HG02571 (cell line): ENCODE measurements around the gene ARHGAP1.
"Not testable (repeated sequence)": the region's sequence is repeated elsewhere in the genome, so short reads cannot be mapped to it uniquely, and the experiment has no call there.

Source experiments
- ATAC-seq: cut with Tn5 transposase; IDR thresholded peaks from one replicate; pipeline ENCODE4 v1.9.1; 2021; ENCODE audit warnings: mild to moderate bottlenecking, moderate library complexity; ENCODE audit not compliant: unreplicated experiment

The ARHGAP1 gene

DNA sequence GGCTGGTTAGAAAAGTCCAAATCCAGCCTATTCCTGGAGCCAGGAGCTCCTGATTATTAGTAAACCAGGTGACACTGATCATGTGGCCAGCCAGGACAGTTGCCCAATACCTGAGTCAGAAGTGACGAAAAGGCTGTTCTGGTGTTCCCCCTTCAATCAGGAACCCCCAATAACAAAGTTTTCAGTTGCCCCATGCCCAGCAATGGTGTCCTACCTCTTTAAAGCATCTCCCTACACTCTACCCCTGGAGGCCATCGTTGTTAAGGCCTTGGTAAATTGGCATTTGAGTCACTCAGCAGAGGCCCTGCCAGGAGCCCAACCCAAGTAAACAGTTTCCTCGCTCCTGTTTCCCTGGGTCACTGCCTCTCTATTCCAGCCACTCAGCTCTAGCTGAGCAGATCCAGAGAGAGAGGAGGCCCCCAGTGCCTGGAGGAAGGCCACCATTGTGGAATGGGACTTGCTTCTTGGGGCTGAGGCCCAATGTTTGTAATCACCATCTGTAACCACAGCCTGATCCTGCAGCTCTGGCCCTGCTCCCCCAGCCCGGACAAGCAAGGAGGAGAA lies 25.0 kb downstream of the ARHGAP1 start:
- no peak for ATAC-seq

DNA sequence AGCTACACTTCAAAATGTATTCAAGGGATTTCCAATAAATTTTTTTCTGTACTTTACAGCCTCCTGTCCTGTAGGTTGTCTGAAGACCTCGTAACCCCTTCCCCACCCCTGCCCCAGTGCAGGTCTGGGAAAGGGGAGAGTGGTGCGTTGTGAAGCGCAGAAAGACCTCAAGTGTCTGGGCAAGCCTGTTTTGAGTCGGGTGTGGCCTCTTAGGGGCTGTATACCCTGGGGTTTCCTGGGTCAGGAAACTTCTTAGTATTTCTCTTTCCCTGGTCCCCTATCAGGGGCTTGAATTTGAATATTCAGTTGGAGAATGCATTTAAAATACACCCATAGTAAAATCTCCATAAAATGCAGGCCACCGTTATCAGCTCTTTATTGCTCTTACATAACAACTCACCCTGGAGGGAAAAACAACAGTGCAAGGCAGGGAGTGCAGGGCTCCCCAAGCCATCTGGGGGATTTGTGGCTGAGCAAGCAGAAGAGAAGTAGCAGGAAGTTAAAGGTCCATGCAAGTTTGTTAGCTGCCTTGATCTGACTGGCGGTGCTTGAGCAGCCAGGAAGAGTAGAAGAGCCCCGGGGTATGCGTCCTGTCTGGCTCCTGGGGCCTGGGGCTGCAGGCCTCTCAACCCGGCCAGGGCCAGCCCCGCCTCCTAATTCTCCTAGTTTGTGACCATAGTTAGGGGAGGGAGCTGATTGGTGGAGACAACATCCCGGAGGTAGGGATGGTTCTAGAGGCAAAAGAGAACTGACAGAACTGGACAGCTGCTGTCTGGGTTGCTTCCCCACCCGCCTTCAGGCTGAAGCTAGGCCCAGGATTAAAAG lies 25.7 kb downstream of the ARHGAP1 start:
- ATAC-seq = no peak

DNA sequence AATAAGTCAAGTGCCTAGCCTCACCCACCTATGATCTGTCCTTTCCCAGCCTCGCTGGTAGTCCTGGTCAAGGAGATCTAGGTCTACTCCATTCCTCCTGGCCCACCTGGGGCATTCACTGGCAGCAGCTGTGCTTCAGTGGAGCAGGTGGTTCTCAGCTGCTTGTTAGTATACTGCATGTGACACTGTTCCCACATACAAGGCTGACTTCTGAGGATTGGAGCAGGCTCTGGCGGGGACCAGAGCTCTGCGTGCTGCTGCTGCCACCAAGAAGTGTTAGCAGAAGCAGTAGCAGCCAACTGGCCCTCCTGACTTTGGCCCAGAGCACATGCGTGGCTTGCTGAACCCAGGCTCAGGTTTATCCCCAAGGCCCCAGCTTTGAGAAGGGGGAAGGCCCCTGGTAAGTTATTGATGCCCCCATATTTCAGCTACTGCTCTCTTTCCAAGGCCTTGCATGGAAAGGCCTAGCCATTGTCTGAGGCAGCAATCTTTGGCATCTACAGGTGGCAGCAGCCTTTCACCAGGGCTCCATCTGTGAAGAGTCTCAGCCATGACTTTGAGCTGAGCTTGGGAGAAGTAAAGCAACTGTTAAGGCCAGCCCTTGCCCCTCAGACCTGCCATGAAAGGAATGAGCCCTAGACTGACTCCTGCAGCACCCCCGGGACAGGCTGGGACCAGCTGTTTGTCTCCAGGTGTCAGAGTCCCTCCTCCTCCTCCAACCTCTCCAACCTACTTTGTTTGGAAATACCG lies 26.5 kb downstream of the ARHGAP1 start:
- ATAC-seq = no peak

DNA sequence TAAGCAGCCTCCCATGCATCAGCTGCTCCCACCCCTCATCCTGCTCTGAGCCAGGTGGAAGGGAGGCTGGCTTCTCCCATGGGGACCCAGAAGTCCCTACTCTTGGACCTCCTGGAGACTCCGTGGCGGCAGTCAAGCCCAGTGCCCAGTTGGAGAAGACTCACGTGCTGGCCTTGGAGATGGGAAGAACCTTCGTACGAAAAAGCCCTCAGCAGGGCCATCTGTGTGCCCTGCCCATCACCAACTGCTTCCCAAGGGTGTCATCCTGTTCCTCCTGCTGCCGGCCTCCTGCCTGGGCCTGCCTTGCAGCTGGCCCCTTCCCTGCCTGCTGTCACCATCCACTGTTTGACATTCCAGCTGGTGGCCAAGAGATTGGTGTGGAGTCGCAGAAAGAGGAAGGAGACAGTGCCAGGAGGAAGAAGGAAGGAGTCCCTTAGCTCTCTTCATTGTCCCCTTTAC lies 28.0 kb downstream of the ARHGAP1 start:
- no peak for ATAC-seq

DNA sequence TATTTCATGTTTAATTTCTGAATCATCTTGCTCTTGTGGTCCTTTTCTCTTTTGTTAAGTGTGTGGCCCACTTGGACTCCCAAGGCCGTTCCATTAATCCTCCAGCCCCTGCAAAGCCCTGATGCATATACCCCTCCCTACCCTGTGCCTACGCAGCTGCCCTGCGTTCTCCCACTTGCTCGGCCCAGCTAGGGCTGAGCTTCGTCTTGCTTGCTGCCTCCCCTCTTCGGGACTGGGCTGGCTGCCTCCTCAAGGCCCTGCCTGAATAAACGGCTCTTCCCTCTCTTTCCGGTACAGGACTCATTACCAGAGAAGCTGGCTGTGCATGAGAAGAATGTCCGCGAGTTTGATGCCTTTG lies 28.5 kb downstream of the ARHGAP1 start:
- no peak for ATAC-seq

DNA sequence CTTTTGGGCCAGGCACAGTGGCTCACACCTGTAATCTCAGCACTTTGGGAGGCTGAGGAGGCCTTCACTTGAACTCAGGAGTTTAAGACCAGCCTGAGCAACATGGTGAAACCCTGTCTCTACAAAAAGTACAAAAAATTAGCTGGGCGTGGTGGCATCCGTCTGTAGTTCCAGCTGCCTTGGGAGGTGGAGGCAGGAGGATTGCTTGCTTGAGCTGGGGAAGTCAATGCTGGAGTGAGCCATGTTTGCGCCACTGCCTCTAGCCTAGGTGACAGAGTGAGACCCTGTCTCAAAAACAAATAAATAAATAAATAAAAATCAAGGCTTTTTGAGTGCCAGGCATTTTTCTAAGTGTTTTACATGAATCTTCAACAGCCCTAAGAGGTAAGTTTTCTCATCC lies 29.9 kb downstream of the ARHGAP1 start:
- not testable (repeated sequence) for ATAC-seq

DNA sequence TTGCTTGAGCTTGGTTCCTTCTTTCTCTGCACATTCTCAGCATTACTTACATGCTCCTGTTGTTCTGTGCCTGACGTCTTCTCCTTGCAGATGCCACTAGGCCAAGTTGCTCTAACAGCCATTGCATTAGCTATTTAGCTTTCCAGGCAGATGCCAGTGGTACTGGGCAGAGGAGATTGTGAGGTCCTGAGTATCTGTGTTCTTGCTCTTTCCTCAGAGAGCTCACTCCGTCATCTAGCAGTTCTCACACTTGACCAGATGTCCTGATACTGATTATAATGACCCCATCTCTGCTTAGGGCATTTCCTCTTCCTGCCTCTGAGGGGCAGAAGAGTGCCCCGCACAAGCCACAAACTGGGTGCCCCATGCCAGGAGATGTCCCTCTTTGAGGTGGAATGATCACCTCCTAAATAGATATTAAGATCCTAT lies 30.7 kb downstream of the ARHGAP1 start:
- ATAC-seq = no peak

DNA sequence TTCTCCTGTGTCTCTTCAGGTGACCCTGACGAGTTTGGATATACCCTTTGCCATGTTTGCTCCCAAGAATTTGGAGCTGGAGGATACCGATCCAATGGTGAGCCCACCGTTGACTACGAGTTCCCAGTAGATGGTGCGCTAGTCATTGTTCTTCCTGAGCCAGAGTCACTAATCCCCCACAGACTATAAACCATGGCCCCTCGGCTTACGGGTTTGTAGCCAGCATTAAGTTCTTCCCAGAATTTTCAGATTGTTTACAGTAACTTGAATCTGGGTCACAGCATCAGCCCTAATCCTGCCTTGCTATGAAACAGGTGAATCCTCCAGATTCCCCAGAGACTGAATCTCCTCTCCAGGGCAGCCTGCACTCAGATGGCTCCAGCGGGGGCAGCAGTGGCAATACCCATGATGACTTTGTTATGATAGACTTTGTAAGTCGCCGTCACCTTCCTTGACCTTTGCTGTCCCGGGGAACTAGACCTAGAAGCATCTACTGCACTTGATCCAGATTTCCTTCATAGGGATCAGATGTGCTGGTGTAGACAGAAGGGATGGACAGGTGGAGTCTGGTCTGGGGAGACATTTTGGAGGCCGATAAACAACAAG lies 31.8 kb downstream of the ARHGAP1 start:
- ATAC-seq = no peak

DNA sequence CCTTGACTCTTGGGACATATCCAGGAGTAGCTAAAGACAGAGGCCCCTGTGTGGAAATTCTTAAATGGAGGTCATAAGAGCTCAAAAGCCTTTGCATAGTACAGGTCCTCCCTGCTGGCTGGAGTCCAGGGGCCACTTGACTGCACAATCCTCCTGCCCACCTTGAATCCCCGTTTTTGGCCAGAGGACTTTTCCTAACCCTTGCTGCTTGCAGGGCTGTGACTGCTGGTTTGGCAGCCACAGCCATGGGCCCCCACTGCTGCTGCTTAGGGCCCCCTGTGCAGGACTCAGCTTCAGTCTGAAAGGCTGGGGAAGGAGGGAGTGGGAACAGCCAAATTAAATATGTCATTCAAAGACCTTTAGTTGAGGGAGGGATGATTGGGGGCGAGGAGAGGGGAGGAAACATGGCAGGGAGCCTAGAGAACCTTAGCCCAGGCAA lies 33.4 kb downstream of the ARHGAP1 start:
- ATAC-seq = no peak

DNA sequence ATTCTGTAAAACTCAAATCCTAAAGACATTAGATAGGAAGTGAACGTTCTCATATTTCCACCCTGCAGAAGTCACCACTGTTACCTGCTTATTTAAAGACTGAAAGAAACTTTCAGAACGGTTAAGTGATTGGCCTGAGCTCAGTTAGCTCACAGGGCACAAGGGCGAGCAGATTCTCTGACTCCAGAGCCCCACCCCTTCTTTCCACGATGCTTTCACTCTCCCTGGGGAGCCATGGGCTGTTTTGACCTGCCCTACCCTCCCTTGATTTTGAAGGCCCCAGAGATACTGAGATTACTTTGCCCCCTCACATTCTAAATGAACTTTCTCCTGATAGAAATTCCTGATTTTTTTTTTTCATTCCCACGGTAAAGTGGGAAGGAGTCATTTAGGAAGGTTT lies 33.9 kb downstream of the ARHGAP1 start:
- ATAC-seq = no peak

DNA sequence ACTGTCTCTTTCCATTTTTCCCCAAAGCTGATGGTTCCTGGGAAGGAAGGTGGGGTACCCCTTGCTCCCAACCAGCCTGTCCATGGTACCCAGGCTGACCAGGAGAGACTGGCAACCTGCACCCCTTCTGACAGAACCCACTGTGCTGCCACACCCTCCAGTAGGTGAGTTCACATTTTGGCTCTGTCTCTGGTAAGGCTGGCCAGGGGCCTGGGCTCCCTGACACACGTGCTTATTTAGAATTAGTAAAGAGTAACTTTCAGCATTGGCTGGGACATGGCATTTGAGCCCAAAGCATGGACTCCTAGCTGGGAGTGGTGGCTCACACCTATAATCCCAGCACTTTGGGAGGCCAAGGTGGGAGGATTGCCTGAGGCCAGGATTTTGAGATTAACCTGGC lies 35.1 kb downstream of the ARHGAP1 start:
- no peak for ATAC-seq

DNA sequence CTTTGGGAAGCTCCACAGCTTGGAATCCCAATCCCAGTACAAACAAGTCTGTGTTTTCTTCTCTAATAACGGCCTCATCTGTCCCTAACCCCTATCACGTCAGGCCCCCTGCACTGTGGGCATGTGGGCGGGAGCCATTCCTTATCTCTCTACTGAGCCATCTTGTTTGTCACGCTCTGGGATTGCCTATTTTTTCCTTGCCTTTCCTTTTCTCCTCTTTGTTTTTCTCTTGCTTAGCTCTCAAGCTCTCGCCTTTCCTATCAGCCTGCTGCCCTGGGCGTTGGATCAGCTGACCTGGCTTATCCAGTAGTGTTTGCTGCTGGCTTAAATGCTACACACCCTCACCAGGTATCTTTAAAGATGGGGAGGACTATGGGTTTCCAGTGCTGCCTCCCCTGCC lies 35.8 kb downstream of the ARHGAP1 start:
- no peak for ATAC-seq

DNA sequence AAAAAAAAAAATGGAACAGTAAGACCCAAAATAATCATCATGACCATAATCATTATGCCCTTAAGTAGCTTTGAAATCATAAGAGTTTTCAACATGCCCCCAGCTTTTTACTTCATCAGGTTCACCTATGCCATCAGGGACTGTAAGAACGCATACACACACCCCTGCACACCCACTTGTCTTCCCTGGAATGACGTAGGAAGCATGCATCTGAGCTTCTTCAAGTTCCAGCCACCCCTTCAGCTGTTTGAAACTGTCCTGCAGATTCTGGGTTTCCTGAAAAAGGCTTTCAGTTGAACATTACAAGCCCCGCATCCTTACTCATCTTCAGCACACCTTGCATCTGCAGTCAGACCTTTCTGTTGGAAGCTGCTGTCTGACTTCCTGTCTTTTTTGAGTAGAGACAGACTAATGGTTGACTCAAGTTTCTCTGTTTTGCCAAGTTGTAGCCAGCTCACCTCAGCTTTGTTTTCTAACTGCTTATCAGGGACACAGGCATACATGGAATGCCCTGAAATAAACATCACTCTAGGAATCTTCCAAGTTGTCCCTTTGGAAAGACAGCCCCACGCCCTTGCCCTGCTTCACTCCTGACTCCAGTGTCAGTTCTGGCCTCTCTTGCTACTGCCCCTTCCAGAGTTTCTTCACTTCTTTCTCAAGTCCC lies 37.0 kb downstream of the ARHGAP1 start:
- no peak for ATAC-seq

DNA sequence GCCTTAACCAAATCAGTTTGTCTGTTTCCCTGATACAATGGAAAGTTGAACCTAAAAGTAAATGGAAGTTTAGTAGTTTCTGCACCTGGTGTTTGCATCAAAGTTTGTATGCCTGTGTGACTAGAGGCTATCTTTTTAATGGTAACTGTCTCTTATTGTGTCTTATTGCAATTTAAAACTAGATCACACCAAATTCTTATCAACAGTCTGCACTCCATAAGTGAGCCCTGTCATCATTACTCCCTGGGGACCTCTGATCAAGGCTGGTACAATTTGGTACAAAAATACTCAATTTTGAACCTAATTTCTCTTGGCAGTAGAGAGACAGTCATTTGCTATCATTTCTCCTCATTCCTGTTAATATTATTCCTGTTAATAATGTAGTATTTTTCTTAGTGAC lies 38.1 kb downstream of the ARHGAP1 start:
- no peak for ATAC-seq

DNA sequence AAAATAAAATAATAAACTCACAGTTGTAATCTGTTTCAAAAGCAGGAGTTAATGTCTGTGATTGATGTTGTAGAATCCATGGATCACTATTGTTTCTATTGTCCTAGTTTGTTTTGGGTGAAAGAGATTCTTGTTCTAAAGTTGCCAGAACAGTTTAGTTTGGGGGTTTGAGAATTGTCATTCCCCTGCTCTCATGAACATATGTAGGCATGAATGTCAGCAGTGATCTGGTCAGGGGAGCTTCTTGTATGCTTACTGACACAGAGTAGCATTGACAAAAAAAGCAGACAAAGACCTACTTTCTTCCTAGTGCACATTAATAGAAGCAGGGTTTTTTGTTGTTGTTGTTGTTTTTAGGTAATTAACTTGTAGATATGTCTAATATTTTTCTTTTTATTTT lies 38.6 kb downstream of the ARHGAP1 start:
- no peak for ATAC-seq

DNA sequence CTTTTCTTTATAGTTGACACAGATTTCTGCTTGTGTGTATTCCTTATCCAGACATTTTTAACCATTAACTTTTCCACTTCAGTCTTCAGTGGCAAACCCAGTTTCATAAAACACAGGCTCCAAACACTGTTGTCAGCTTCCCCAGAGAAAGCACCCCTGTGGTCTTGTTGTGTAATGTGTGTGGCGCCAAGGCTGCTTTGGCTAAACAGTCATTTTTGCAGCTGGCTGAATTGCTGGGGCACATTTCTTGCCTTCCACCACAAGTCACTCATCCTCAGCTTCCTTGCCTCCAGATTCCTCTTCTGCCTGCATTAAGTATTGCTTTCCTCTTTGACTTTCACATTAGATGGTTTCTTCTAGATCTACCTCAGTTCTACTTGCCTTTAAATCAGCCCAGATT lies 40.5 kb downstream of the ARHGAP1 start:
- no peak for ATAC-seq

DNA sequence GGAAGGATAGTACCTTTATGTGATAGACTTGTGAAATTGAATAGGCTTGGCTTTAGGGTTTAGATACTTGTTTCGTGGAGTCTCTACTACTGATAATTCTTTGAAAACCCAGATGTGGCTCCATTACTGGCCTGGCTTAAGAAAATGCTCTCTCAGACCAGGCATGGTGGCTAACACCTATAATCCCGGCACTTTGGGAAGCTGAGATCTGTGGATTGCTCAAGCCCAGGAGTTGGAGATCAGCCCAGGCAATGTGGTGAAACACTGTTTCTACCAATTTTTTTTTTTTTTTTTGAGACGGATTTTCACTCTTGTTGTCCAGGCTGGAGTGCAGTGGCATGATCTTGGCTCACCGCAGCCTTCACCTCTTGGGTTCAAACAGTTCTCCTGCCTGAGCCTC lies 42.2 kb downstream of the ARHGAP1 start:
- ATAC-seq = no peak

DNA sequence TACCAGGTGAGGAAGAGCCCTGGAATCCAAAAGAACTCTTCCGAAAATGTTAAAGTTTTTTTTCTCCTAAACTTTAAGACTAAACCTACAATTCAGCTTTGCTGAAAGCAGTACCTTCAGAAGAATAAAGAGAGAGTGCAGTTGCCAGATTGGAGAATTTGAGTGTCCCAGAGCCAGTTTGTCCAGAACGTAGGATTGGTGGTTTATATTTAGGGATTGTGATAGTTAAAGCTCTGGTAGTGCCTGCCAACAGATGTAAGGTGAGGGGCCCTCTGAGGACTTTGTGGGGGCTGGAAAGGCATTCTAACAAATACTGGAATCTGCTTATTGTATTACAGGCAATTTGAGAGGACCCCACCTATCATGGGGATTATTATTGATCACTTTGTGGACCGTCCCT lies 43.2 kb downstream of the ARHGAP1 start:
- ATAC-seq = no peak

DNA sequence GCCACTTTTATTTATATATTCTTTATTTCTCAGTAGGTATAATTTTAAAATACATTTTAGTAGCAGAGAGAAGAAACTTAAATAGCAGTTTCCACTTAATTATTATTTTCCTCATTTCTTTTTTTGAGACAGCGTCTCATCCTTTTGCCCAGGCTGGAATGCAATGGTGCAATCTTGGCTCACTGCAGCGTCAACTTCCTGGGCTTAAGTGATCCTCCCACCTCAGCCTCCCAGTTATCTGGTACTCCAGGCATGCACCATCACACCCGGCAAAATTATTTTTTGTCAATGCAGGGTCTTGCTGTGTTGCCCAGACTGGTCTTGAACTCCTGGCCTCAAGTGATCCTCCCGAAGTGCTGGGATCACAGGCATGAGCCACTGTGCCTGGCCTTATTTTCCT lies 44.8 kb downstream of the ARHGAP1 start:
- ATAC-seq = no peak

DNA sequence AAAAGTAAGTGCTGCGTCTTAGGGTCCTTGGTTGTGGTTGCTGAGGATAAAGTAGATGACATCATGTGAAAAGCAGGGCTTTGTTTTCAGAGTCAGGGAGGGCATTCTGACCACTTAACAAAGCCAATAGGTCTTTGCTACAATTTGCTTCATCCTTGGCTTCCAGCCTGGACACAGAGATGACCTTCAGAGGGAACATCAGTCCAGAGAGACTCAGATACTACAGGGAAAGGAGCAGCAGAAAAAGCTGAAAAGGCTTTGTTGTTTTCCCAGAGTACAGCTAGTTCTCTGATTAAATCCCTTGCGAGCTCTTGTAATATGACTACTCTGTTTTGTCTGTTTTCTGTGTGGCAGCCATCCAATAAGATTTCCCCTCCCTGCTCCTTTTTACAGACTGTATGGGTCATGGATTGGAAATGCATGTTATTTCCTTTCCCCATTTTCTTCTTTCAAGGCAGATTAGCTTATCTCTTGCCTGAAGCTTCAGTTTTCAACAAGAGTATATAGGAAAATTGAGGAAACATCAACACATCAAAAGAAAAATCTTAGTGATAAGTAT lies 51.2 kb downstream of the ARHGAP1 start:
- ATAC-seq = no peak

DNA sequence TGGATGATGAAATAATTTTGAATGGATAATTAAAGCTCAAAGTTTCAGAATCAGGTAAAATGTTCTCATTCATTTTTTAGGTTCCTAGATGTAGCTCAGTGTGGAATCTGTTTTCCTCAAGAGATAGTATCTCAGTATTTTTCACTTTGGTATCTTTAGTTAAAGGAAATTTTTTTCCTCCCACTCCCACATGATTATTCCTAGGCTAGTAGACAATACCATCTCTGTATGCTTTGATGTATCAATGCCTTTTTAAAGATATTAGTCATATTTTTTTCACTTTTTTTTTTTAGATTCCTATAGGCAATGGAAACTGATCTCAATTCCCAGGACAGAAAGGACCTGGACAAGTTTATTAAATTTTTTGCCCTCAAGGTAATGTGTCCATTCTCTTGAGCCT lies 56.4 kb downstream of the ARHGAP1 start:
- no peak for ATAC-seq
